Muscle of arm (tissue), 12 donors: ENCODE data around the gene SCGB1A1. TPM values are rescaled to one million over a fixed set of nuclear protein-coding genes. Genes with fewer than 3 reads are reported as not detected.

ENCODE experiments used
- DNase-seq: peaks from one replicate; pipeline ENCODE4 v3.0.0-alpha.2; 2013
- polyA plus RNA-seq, 12 donors: library from polyadenylated mRNA; unstranded; fragments of 120-200 nt; gene quantifications; one replicate each; pipeline ENCODE4 v1.2.1, GENCODE V29; 2013; ENCODE audit not compliant: insufficient read length in 12 of 12

Gene SCGB1A1
- polyA plus RNA-seq, 12 donors: not detected

GRCh38 chr11:62421996-62422395 lies 3.2 kb downstream of the SCGB1A1 start:
- no peak for DNase-seq

GRCh38 chr11:62423012-62423411 lies 4.2 kb downstream of the SCGB1A1 start:
- no peak for DNase-seq

DNA sequence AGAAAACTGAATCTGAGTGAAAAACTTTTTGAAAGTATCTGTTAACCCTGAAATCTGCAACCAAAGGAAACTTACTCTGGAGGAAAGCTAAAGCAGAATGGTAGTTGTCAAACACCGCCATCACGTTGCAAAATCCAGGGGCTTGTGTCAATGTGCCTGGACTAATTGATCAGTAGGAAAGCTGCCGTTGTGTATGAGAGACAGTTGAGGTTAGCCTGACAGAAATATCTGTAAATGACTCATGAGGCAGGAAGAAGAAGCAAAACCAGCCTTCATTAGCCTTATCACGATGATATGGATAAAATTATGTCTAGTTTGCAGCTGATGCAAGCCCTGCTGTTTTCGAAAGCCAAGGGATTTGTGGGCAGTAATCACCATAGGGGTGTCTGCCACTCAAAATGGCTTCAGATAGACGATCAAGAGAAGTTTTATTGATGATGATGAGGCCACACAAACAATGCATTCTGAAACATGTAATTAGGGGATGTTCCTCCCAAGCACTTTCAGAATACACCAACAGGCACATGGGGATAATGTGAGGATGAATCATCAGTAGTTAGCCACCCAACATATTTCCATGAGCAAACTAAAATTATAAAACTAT lies 8.9 kb downstream of the SCGB1A1 start:
- no peak for DNase-seq

DNA sequence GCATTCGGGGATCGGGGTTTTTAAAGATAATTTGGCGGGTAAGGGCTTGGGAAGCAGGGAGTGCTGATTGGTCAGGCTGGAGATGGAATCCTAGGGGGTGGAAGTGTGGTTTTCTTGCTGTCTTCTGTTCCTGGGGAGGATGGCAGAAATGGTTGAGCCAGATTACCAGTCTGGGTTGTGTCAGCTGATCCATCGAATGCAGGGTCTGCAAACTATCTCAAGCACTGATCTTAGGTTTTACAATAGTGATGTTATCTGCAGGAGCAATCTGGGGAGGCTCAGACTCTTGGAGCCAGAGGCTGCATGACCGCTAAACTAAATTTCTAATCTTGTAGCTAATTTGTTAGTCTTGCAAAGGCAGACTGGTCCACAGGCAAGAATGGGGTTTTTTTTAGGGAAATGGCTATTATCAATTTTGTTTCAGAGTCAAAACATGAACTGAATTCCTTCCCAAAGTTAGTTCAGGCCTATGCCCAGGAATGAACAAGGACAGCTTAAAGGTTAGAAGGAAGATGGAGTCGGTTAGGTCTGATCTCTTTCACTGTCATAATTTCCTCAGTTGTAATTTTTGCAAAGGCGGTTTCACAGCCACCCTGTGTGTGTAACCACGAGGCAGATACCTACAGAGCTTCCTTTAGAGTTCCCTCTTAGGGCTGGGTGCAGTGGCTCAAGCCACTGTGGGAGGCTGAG lies 10.2 kb downstream of the SCGB1A1 start:
- DNase-seq: no peak

GRCh38 chr11:62430425-62430824 lies 11.6 kb downstream of the SCGB1A1 start:
- DNase-seq: peak; percentile 73

GRCh38 chr11:62431171-62431901 lies 12.5 kb downstream of the SCGB1A1 start:
- DNase-seq: no peak

- DNase-seq: no peak
Observed at GRCh38 chr11:62432695-62433094, 13.9 kb downstream of the SCGB1A1 start.

GRCh38 chr11:62433141-62433903 lies 14.5 kb downstream of the SCGB1A1 start:
- DNase-seq: no peak

GRCh38 chr11:62433904-62434276 lies 15.1 kb downstream of the SCGB1A1 start:
- DNase-seq: no peak

GRCh38 chr11:62435846-62436660 lies 17.2 kb downstream of the SCGB1A1 start:
- no peak for DNase-seq

- no peak for DNase-seq
Observed at GRCh38 chr11:62437616-62438015, 18.8 kb downstream of the SCGB1A1 start.

DNA sequence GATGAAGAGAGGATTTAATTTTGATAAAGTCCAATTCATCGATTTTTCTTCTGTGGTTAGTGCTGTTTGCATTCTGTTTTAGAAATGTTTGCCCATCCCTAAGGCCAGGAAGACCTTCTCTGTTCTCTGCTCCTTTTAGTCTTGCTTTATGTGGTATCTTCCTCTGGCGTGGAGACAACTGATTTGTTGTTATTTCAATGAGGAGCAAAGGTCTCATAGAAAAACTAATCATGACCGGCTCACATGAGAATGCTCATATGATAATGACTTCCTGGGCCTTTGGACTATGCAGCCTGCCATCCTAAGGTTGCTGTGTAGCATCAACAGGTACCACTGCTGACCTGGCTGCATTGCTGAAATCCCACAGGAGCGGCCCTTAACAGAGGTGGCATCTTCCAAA lies 19.8 kb downstream of the SCGB1A1 start:
- DNase-seq: no peak

- peak; percentile 84 for DNase-seq
Observed at GRCh38 chr11:62439785-62440602, 21.2 kb downstream of the SCGB1A1 start.

- DNase-seq: no peak
Observed at GRCh38 chr11:62443390-62444235, 24.8 kb downstream of the SCGB1A1 start.

GRCh38 chr11:62444236-62444833 lies 25.5 kb downstream of the SCGB1A1 start:
- DNase-seq: peak; percentile 70

DNA sequence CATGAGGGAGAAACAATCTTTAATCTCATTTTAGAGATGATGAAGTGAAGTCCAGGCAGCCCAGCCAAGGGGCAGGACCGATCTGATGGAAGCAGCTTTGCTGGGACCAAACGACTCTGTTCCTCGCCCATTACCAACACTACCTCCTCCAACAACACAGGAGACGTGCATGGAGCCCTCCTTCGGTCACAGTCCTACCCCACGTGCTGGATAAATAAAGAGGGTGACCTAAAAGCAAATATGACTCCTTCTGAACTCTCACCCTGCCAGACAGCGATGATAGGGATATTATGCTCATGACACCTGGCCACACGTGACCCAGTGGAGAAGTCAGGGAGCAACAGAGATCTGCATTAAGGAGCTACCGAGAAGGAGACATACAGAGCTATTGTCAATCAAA lies 26.0 kb downstream of the SCGB1A1 start:
- peak; percentile 49 for DNase-seq

DNA sequence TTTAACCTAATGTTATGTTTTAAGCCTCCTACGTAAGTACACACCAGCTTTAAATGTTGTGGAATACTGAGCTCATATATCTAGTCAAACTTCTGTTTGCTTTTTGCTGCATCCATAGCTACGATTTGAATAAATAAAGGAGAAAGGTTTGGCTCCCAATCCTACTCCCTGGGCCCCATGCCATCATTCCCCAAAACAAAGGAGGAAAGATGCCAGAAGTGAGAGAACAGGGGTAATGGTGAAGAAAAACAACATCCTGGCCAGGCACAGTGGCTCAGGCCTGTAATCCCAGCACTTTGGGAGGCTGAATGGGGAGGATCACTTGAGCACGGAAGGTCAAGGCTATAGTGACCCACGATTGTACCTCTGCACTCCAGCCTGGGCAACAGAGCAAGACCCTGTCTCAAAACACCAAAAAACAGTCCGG lies 26.5 kb downstream of the SCGB1A1 start:
- DNase-seq: peak; percentile 91

GRCh38 chr11:62446091-62446490 lies 27.3 kb downstream of the SCGB1A1 start:
- DNase-seq: no peak

GRCh38 chr11:62449451-62449851 lies 30.6 kb downstream of the SCGB1A1 start:
- DNase-seq: no peak
